ENCODE results near the gene PSMC3IP. TPM values are rescaled to one million over a fixed set of nuclear protein-coding genes. Genes with fewer than 3 reads are reported as not detected.

Gene PSMC3IP, protein sequence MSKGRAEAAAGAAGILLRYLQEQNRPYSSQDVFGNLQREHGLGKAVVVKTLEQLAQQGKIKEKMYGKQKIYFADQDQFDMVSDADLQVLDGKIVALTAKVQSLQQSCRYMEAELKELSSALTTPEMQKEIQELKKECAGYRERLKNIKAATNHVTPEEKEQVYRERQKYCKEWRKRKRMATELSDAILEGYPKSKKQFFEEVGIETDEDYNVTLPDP
- 1.6 and 2.2 TPM in 2 replicates for total RNA-seq

DNA sequence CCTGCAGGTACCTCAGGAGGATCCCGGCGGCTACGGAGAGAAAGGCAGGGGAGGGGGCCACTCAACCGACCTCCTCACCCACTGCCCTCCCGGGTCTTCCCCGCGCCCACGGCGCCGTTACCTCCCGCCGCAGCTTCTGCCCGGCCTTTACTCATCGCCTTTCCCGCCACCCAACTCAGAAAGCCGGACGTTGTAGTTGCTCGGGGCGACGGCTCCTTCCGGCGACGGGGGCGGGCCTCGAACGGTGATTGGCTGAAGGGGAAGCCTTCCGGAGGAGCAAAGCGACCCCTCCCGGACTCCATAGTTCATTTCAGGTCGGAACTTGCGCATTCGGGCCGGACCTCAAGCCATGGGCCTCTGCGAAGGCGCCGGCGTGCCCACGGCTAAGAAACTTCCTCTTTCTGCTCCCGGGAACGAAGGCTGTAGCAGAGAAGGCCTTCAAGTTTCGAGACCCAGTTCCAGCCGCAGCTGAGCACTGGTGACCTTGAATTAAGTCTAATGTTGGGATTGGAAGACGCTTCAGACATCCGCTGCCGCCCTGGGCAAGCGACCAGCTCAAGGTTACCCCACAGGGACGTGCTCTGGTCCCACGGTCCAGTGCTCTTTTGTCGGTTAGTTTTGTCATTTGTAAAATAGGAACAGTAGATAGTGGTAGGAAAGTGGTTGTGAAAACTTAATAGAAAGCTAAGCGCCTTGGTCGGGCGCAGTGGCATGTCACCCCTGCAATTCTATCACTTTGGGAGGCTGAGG lies at the start of gene PSMC3IP:
Gene PSMC3IP, minus strand, starts transcription at position 198 of the 750 bp plus-strand sequence. Its CDS starts 43 bp downstream, at position 155.

DNA sequence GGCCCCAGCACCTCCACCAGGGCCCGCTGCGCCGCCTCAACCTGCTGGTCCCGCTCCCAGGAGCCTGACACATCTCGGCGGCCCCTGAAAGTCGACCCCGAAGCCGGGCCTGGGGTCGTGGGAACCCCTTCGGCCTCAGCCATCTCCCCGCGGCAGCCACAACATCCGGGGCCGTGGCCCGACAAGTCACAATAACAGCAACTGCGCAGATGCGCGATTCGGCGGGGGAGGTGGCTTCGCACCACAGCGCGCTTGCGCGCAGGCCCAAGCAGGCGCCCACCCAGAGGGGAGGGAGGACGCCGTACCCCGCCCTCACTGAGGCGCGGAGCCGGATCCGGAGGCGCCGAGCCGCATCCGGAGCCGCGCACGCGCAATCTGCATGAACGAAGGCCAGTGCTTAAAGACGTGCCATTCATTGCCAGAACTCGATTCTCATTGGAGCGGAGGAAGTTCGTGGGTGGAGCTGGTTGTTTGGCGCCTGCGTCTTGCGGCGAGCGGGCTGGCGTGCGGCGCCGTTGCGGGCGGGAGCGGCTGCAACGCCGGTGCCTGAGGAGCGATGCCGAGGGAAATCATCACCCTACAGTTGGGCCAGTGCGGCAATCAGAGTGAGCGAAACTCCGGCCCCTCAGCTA lies 31.8 kb upstream of the PSMC3IP start, which contains the start of the genes RETREG3 and TUBG1:
Gene RETREG3, minus strand, starts transcription at position 193 of the 632 bp plus-strand sequence. Its CDS starts 50 bp downstream, at position 143.
Gene TUBG1, plus strand, starts transcription at position 502 of the 632 bp plus-strand sequence. Its CDS starts 55 bp downstream, at position 557.

DNA sequence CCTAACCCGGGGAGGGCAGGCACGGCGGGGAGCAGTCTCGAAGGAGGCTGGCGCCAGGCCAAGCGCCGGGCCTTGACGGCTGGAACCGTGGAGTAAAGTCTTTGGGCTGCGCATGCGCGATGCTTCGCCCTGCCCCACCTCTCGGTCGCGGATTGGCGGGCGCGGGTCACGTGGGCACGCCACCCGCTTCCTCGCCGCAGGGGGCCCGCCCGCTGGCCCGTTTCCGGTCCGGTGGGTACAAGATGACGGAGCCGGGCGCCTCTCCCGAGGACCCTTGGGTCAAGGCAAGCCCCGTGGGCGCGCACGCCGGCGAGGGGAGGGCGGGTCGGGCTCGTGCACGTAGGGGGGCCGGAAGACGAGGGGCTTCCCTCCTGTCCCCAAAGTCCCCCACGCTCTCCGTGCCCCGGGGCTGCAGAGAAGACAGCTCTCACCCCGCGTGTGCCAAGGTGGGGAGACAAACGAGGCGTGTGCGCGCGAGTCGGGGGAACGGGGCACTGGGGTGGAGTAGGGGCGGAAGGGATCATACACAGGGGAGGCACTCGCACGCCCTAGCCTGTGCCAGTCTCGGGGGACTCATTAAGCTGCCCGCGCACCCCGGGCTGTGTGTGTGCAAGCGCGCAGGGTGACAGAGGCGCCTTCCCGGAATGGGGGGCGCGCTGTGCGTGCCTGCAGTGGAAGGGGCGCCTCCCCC lies 10.5 kb downstream of the PSMC3IP start, which contains the start of gene MLX:
Gene MLX, plus strand, starts transcription at position 218 of the 691 bp plus-strand sequence. Its CDS starts 25 bp downstream, at position 243.

DNA sequence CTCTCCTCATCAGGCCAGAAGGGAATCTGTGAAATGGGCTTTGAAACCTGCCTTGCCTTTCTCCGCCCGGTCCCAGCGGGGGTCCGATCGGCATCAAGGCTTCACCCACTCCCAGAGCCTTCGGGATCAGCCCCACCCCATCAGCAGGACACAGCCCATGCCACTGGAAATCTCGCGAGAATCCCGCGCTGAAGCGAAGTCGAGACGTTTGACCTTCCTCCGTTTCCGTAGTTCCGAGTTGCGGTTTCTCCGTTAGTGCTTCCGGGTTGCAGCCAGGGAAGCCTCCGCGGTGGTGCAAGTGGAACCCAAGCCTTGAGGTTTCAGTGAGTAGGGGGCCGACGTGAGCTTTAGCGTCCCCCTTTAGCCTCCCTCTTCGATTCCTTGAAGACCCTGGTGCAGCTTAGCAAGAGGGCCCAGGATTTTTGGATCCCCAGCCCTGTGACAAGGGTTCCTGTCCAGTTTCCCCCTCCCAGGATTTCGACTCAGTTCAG lies 15.6 kb downstream of the PSMC3IP start, which contains the start of gene COASY:
Gene COASY, plus strand, starts transcription at position 252 of the 491 bp plus-strand sequence. CDS start 475 bp downstream, outside the sequence.

DNA sequence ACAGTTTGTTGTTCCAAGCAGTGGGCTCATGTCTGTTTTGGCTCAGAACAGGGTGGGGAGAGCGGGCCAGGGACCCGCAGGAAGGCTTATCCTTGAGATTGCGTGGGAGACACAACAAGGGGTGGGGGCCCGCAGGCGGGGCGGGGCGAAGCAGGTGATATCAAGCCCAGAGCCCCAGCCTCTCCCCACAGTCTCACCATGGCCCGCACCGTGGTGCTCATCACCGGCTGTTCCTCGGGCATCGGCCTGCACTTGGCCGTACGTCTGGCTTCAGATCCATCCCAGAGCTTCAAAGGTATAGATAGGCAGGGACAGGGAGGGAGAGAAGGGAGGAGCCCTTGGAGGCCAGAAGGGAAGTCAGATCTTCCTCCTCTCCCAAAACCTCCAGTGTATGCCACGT lies 24.8 kb downstream of the PSMC3IP start, which contains the start of gene HSD17B1:
Gene HSD17B1, plus strand, starts transcription at position 188 of the 400 bp plus-strand sequence. Its CDS starts 11 bp downstream, at position 199.

DNA sequence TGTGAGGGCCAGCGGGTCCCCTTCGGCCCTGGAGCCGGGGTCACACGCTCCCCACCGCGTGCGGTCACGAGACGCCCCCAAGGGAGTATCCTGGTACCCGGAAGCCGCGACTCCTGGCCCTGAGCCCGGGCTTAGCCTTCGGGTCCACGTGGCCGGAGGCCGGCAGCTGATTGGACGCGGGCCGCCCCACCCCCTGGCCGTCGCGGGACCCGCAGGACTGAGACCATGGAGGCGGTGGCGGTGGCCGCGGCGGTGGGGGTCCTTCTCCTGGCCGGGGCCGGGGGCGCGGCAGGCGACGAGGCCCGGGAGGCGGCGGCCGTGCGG lies 41.5 kb downstream of the PSMC3IP start, which contains the start of gene NAGLU:
Gene NAGLU, plus strand, starts transcription at position 194 of the 324 bp plus-strand sequence. Its CDS starts 32 bp downstream, at position 226.

Other genes starting within 250 kb of the PSMC3IP start
- 128 and 160 TPM in 2 replicates for gene STAT3, start 189.3 kb downstream of the PSMC3IP start, total RNA-seq
- 781 and 918 TPM in 2 replicates for gene CAVIN1, start 154.5 kb downstream of the PSMC3IP start, total RNA-seq
- gene ATP6V0A1, start 118.9 kb downstream of the PSMC3IP start, total RNA-seq, result 20.6 and 22.4 TPM in 2 replicates
- gene NAGLU, start 41.5 kb downstream of the PSMC3IP start, total RNA-seq, result 68.9 and 84.5 TPM in 2 replicates
- gene HSD17B1, start 24.8 kb downstream of the PSMC3IP start, total RNA-seq, result 2.1 and 6.0 TPM in 2 replicates
- 15.7 and 33.8 TPM in 2 replicates for gene COASY, start 15.6 kb downstream of the PSMC3IP start, total RNA-seq
- 30.8 and 35.6 TPM in 2 replicates for gene MLX, start 10.6 kb downstream of the PSMC3IP start, total RNA-seq
- gene RETREG3, start 31.6 kb upstream of the PSMC3IP start, total RNA-seq, result 48.9 and 51.7 TPM in 2 replicates
- gene TUBG1, start 32.0 kb upstream of the PSMC3IP start, total RNA-seq, result 43.9 and 57.3 TPM in 2 replicates
- gene TUBG2, start 81.6 kb upstream of the PSMC3IP start, total RNA-seq, result 10.9 and 11.2 TPM in 2 replicates
- gene PLEKHH3, start 99.3 kb upstream of the PSMC3IP start, total RNA-seq, result 19.6 and 19.9 TPM in 2 replicates
- 1.3 and 7.8 TPM in 2 replicates for gene CCR10, start 104.1 kb upstream of the PSMC3IP start, total RNA-seq
- gene CNTNAP1, start 104.8 kb upstream of the PSMC3IP start, total RNA-seq, result 25.3 and 49.4 TPM in 2 replicates
- 9.6 and 13.5 TPM in 2 replicates for gene EZH1, start 167.3 kb upstream of the PSMC3IP start, total RNA-seq
- 0.65 and 1.4 TPM in 2 replicates for gene RAMP2, start 183.5 kb upstream of the PSMC3IP start, total RNA-seq
- gene VPS25, start 195.7 kb upstream of the PSMC3IP start, total RNA-seq, result 77.3 and 82.1 TPM in 2 replicates
- gene WNK4, start 202.9 kb upstream of the PSMC3IP start, total RNA-seq, result 2.0 and 4.1 TPM in 2 replicates
- gene COA3, start 221.0 kb upstream of the PSMC3IP start, total RNA-seq, result 64.2 and 69.5 TPM in 2 replicates
- not detected in 2 replicates for gene CNTD1, start 221.1 kb upstream of the PSMC3IP start, total RNA-seq
- 68.6 and 74.5 TPM in 2 replicates for gene BECN1, start 246.6 kb upstream of the PSMC3IP start, total RNA-seq

Data from cardiac atrium fibroblast (primary cell).